Mucosa of descending colon (tissue), 3 donors: ENCODE data around the gene GPN1. TPM values are rescaled to one million over a fixed set of nuclear protein-coding genes. Genes with fewer than 3 reads are reported as not detected.

Source experiments
- ATAC-seq: fragments of 200-7000 bp; cut with Tn5 transposase; one replicate; pipeline ENCODE4 v1.9.1; 2020; ENCODE audit warnings: mild to moderate bottlenecking, moderate library complexity
- DNase-seq, 3 donors: peaks; one replicate each; pipeline ENCODE4 v3.0.0-alpha.2; 2020
- H3K36me3 ChIP-seq: fragments of 200-600 bp; one replicate; pipeline ENCODE4 v1.8.0; 2021; ENCODE audit warnings: low read depth, mild to moderate bottlenecking
- H3K4me1 ChIP-seq: fragments of 200-600 bp; one replicate; pipeline ENCODE4 v1.8.0; 2021; ENCODE audit warnings: low read depth, mild to moderate bottlenecking
- H3K4me3 ChIP-seq: fragments of 200-600 bp; one replicate; pipeline ENCODE4 v1.8.0; 2021; ENCODE audit warnings: mild to moderate bottlenecking
- H3K9me3 ChIP-seq: fragments of 200-600 bp; one replicate; pipeline ENCODE4 v1.8.0; 2021; ENCODE audit warnings: mild to moderate bottlenecking
- intact Hi-C, 2 donors: fragments of 100-400 bp; cut with DNase I in 1 of 2; cut with micrococcal nuclease in 1 of 2; formaldehyde crosslinking; loops; one replicate each; pipeline versions ENCODE4 v1.11.0 to v1.11.1; 2022; cut with DNase I, micrococcal nuclease
- long read RNA-seq, 2 donors: library from polyadenylated mRNA; unstranded; transcript quantifications; one replicate each; pipeline ENCODE4 v2.0.0, GENCODE V29; 2019 to 2021
- total RNA-seq, 3 donors: library from RNA; stranded (reverse); fragmentation: NEBNext Ultra II Directional in 2 of 3; extraction: Animal tissue kit (Norgen Biotek cat#: 25700) in 2 of 3; gene quantifications; one replicate each; pipeline versions ENCODE4 v1.2.1 to v1.2.4, GENCODE V29; 2021 to 2023
- TF ChIP-seq, protein P1 (sequence below): fragments of 200-600 bp; IDR thresholded peaks from one replicate; pipeline ENCODE4 v1.8.0; 2022; ENCODE audit warnings: antibody characterized with exemption, mild to moderate bottlenecking
- donor health status: DM: no; HTN: no; CAD: no; lungs with moderate emphysema.
- donor health status: DM: no; HTN: no; CAD: no.
- donor health status: DM: no; HTN: yes; CAD: no.

Gene GPN1
- total RNA-seq = 10 to 100 TPM; 23.3 to 27.8 (median 25.2) TPM
- long read RNA-seq, donor 1, transcript GPN1-212 (14 exons, 1,832 nt) = major isoform, 28 of 36 reads
- long read RNA-seq, donor 1, partial matches to known transcripts = 1 of 36 reads
- long read RNA-seq, donor 1, other reads (novel, unspliced or antisense) = 7 of 36 reads
- long read RNA-seq, donor 2, transcript GPN1-212 (14 exons, 1,832 nt) = major isoform, 20 of 21 reads
- long read RNA-seq, donor 2, partial matches to known transcripts = 1 of 21 reads
- long read RNA-seq, donor 2, other reads (novel, unspliced or antisense) = 0 of 21 reads

DNA sequence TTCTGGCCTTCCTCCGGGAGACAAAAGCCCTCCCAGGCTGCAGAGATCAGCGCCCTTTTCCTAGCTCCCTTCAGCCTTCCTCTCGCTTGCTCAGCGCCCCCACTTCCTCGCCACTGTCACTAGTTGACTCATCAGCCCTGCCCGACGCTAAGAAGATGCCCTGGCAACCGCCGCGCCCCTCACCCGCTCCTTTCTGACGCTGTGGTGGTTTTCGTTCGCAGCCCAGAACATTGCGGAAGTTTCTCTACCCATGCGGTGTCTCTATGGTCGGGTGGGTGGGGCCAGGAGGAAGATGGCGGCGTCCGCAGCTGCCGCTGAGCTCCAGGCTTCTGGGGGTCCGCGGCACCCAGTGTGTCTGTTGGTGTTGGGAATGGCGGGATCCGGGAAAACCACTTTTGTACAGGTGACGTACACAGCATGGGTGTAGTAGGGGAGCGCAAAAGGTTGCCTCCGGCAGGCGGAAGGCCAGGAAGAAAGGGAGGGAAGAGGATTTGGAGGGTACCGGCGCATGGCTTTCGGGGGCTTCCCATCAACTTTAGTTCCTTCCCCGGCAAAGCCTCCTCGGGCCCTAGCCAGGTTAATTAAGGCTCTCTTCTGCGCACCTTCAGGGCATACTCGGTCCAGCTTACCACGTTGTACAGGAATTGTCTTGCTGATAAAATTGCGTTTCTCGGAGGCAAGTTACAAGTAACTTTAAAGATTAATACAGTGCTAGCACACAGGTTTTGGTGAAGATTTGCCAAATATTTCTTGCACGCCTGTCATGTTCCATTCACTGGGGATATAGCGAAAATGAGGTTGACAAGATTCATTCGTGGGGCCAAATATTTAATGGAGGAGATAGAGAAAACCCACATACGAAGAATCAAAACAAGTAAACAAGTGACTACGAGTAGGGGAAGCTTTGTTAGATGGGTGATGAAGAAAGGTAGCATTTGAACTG is at the start of gene GPN1, which contains the start of gene CCDC121:
Gene GPN1 (plus strand): TSS at position 284 of the 943 bp plus-strand sequence. CDS start 9 bp downstream, at position 293.
Gene CCDC121 (minus strand): TSS at position 246 of the 943 bp plus-strand sequence. CDS start 1,213 bp downstream, outside the sequence.
- H3K36me3 ChIP-seq = no peaks in the 10 kb centered on the region
- peak within 1 kb of the TSS; percentile 70 for H3K4me3 ChIP-seq
- TF ChIP-seq, protein P1, sequence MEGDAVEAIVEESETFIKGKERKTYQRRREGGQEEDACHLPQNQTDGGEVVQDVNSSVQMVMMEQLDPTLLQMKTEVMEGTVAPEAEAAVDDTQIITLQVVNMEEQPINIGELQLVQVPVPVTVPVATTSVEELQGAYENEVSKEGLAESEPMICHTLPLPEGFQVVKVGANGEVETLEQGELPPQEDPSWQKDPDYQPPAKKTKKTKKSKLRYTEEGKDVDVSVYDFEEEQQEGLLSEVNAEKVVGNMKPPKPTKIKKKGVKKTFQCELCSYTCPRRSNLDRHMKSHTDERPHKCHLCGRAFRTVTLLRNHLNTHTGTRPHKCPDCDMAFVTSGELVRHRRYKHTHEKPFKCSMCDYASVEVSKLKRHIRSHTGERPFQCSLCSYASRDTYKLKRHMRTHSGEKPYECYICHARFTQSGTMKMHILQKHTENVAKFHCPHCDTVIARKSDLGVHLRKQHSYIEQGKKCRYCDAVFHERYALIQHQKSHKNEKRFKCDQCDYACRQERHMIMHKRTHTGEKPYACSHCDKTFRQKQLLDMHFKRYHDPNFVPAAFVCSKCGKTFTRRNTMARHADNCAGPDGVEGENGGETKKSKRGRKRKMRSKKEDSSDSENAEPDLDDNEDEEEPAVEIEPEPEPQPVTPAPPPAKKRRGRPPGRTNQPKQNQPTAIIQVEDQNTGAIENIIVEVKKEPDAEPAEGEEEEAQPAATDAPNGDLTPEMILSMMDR = no peak
- H3K4me1 ChIP-seq = peaks cover 13% of the 10 kb centered on the region
- ATAC-seq (peak; percentile 99), DNase-seq (peak; percentile 90 to 92 (median 92))
- no peaks in the 10 kb centered on the region for H3K9me3 ChIP-seq
- intact Hi-C loops = no loop called here

DNA sequence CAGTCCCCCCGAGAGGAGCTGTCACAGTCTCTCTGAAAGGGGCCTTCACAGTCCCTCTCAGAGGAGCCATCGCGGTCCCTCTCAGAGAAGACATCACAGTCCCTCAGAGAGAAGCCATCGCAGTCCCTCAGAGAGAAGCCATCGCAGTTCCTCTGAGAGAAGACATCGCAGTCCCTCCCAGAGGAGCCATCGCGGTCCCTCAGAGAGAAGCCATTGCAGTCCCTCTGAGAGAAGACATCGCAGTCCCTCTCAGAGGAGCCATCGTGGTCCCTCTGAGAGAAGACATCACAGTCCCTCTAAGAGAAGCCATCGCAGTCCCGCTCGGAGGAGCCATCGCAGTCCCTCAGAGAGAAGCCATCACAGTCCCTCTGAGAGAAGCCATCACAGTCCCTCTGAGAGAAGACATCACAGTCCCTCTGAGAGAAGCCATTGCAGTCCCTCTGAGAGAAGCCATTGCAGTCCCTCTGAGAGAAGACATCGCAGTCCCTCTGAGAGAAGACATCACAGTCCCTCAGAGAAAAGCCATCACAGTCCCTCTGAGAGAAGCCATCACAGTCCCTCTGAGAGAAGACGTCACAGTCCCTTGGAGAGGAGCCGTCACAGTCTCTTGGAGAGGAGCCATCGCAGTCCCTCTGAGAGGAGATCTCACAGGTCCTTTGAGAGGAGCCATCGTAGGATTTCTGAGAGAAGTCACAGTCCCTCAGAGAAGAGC is 47.3 kb upstream of the GPN1 start:
- peaks cover 6% of the 10 kb centered on the region for H3K4me1 ChIP-seq
- DNase-seq (no peak), ATAC-seq (no peak)
- intact Hi-C loops = no loop called here
- TF ChIP-seq, protein P1 = no peak
- H3K36me3 ChIP-seq = no peaks in the 10 kb centered on the region
- peaks cover 18% of the 10 kb centered on the region for H3K9me3 ChIP-seq
- no peak overlapping the region for H3K4me3 ChIP-seq

DNA sequence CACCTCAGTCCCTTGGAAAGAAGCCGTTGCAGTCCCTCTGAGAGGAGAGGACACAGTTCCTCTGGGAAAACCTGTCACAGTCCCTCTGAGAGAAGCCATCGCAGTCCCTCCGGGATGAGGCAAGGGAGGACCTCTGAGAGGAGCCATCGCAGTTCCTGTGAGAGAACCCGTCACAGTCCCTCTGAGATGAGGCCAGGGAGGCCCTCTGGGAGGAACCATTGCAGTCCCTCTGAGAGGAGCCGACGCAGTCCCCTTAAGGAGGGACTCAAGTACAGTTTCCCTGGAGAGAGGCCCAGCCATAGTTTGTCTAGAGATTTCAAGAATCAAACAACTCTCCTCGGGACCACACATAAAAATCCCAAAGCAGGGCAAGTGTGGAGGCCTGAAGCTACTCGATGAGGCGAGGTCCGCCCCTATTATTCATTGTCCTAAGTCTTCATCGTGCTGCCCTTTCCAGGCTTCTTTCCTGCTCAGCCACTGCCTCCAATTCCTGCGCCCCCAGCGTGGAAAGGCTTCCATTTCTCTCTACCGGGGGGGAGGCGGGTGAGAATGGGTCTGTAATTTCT is 46.6 kb upstream of the GPN1 start:
- Histone ChIP-seq H3K4me3 (peak overlapping the region; percentile 22), H3K9me3 (peaks cover 13% of the 10 kb centered on the region), H3K4me1 (peaks cover 6% of the 10 kb centered on the region), H3K36me3 (no peaks in the 10 kb centered on the region)
- TF ChIP-seq, protein P1 = no peak
- DNase-seq (no peak), ATAC-seq (no peak)
- intact Hi-C loops = no loop called here

DNA sequence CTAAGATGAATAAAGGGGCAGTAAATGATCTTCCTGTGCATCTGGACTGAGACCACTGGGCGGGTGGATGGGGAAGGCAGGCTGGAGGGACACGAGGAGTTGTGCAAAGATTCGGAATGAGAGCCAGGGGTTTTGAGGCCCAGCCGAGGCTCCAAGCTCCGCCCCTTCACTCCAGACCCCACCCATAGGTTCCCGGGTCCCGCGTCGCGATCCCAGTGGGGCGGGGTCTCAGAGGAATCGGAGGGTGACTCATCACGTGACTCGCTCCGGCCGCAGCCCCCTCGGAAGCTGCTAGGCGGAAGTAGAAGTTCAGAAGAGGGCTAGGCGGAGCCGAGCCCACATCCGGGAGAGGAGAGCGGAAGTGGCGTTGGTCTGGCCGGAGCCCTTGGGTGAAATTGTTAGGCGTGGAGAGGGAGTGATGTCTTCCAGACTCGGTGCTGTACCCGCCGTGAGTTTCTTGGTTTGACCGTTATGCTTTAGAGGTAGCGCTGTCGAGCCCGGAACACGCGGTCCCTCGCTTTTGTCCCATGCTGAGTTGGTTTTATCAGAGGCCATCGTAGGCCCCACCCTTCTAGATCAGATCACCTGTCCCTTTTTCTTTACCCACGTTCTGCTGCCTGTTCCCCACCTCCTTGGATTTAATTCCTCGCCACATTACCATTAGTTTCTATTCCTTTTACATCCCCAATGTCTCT is 46.0 kb upstream of the GPN1 start, which contains the start of gene ZNF512:
Gene ZNF512 (plus strand): TSS at position 348 of the 695 bp plus-strand sequence. CDS start 71 bp downstream, at position 419.
- DNase-seq (peak; percentile 82 to 94 (median 86)), ATAC-seq (peak; percentile 96)
- Histone ChIP-seq H3K9me3 (peaks cover 7% of the 10 kb centered on the region), H3K36me3 (no peaks in the 10 kb centered on the region), H3K4me3 (peak within 1 kb of the TSS; percentile 22), H3K4me1 (peaks cover 6% of the 10 kb centered on the region)
- TF ChIP-seq, protein P1 = no peak
- intact Hi-C loops = no loop called here
